ENCODE data around the gene RAB28.

GRCh38 chr4:13454786-13455185 is 29.4 kb downstream of the RAB28 start:
- TF ChIP-seq CTCF (conservative IDR thresholded peaks at IDR 0.05) (no peak), ZFX (IDR thresholded peaks at IDR 0.05) (no peak)

Data from C4-2B (cell line).